HT1080 (cell line): Measurements from ENCODE around the gene THNSL1. TPM values are rescaled to one million over a fixed set of nuclear protein-coding genes. Genes with fewer than 3 reads are reported as not detected.

Experiments
- DNase-seq: peaks from one replicate; pipeline ENCODE4 v3.0.0-alpha.2; 2015; ENCODE audit warnings: low read depth
- total RNA-seq: library from RNA; depleted of rRNA; stranded (reverse); fragments of >200 nt; shearing (Covaris generic); gene quantifications from 2 replicates; pipeline ENCODE4 v1.2.3, GENCODE V29; 2014; rRNA removed

The THNSL1 gene
- total RNA-seq, 1 experiment from 2014 or later = 9.6 TPM

DNA sequence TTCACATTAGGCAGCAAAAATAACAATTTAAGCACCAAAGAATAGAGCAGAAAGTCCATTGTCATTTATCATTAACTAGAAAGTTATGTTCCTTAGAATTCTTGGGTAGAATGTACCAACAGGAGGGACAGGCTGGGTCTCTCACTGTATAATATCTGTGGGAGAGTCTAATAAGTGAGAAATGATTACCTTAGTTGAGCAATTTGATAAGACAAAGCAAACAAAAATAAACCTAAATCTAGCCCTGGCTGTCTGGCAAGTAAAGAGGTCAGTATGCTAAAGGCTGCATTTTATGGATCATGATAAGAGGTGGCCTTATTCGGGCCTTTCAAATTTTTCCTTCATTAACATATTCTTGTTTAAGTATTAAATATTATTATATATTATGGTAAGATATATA, 35.6 kb downstream of the THNSL1 start:
- DNase-seq = no peak

DNA sequence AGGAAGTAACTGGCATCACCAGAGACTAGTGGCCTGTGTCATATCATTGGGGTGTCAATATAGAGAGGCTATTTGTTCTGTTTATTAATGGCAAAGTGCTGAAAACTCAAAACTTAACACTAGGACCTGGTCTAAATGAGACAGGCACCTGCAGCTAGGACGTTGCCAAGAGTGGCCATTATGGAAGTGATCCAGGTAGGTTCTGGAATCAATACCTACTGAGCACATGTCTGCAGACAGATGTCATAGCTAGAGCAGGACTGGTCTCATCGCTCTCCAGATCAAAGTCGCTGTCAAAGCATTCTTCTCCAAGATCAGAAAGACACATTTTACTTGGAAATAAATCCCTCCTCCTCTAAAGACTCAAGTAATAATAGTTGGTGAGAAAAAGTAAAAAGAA, 40.3 kb downstream of the THNSL1 start:
- DNase-seq = no peak

GRCh38 chr10:25057886-25058285, 41.5 kb downstream of the THNSL1 start:
- DNase-seq = no peak

- peak; percentile 94 for DNase-seq
These were observed 43.6 kb downstream of the THNSL1 start for GRCh38 chr10:25059990-25060389.

DNA sequence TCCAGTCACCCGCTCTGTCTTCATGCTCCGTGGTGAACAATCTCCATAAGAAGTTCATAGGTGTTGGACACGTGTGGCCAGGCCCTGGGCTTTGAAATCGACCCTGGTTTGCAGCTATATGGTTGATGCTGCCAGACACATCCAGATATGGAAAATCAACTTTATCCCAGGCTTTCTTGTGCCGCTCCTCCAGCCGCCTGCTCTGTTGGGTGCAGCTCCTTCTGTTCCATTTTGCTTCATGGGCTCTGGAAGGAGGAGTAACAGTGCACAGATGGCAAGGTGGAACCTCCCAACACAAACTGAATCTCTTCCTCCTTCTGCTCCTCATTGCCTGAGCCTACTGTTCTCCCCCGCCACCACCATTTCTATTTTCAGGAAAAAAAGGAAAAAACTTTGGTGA, 44.7 kb downstream of the THNSL1 start:
- DNase-seq = no peak

- DNase-seq = peak; percentile 71
These were observed 45.5 kb downstream of the THNSL1 start for GRCh38 chr10:25061711-25062449.

DNA sequence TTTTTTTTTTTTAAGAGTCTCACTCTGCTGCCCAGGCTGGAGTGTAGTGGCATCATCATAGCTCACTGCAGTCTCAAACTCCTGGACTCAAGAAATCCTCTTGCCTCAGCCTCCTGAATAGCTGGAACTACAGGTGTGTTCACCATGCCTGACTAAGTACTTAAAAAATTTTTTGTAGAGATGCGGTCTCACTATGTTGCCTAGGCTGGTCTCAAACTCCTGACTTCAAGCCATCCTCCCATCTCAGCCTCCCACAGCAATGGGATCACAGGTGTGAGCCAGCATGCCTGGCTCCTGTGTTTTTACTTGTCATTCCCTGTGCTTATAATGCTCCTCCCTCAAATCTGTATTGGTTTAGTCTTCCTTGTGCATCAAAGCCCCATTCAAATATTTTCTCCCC, 46.7 kb downstream of the THNSL1 start:
- no peak for DNase-seq

DNA sequence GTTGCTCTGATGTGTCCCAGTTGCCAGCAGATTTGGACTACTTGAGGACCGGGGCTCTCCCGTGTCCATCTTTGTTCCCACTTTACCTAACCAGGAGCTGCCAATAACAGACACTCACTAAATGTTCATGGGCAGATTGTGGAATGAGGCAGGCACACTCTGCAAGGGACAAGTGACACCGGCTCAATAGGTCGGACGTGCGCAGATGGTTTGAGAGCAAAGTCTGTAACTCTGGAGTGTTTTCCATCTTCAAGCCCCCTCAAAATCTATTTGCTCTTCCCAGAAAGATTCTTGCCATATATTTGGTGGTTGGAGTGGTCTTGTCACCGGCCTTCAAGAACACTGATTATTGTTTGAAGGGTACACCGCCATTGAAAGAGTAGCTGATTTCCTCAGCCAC, 47.2 kb downstream of the THNSL1 start:
- no peak for DNase-seq

DNA sequence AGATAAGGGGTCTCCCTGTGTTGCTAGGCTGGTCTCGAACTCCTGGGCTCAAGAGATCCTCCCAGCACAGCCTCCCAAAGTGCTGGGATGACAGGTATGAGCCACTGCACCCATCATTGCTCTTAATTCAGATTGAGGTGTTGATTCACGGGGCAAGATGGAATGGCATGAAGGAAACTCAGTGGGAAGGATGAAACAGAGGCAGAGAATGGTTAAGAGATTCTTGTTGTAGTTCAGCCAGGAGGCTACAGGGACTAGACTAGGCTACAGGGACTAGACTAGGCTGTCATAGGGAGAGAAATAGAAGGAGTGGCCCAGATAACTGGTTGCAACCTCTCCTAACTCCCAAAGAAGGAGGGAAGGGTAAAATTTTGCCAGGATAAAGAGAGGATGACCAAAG, 48.0 kb downstream of the THNSL1 start:
- DNase-seq = no peak

- no peak for DNase-seq
These were observed 49.5 kb downstream of the THNSL1 start for GRCh38 chr10:25065761-25066476.

GRCh38 chr10:25068152-25069058, 52.0 kb downstream of the THNSL1 start:
- DNase-seq = peak; percentile 96

DNA sequence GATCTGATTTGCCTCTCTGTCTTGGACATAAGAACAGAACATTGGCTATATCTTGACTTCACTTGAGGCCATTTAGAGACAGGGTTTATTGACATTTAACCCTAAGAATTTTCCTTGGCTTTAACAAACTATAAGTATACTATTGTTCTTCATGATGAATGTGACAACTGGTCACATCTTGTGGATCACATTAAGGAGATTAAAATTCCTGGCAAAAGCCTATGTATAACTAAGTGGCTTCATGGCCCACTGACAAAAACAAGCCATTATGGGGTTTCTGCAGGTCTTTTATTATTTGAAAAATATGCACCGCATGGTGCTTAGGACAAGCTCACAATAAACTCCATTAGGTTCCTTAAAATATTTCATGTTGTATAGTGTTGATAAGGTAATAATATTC, 54.8 kb downstream of the THNSL1 start:
- no peak for DNase-seq

GRCh38 chr10:25072786-25073185, 56.4 kb downstream of the THNSL1 start:
- DNase-seq = no peak

DNA sequence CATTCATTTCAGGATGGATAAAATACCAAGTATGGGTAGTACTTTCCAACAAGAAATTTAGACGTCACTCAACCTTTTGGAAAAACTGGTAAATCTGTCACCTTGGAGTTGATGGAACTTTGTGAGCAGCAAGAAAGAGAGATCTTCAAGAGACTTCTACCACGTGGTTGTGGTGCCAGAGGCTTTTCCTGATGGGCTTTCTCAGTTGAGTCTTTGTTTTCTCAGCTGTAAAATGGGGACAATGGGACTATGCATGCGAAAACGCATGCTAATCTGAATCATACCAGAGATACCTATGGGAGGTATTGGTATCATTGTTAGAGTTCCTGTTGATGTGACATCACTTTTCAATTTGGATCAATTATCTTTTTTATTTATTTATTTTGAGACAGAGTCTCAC, 59.4 kb downstream of the THNSL1 start:
- no peak for DNase-seq

Other genes with a start within 250 kb of the THNSL1 start
- gene PRTFDC1, start 64.0 kb upstream of the THNSL1 start, total RNA-seq = 0.30 TPM in 1 of 2 replicates, not detected in the other
- gene ENKUR, start 454 bp upstream of the THNSL1 start, total RNA-seq = 0.26 and 0.53 TPM in 2 replicates
- gene GPR158, start 158.4 kb downstream of the THNSL1 start, total RNA-seq = 9.4 and 10.9 TPM in 2 replicates